Gastrocnemius medialis (tissue), 4 donors: Measurements from ENCODE around the gene BMP8A. TPM values are rescaled to one million over a fixed set of nuclear protein-coding genes. Genes with fewer than 3 reads are reported as not detected.

Source experiments
- ATAC-seq, 2 donors: fragments of 150-250 bp; one replicate each; pipeline ENCODE4 v1.9.1; 2016
- DNase-seq, 2 donors: peaks; one replicate each; pipeline ENCODE4 v3.0.0-alpha.2; 2019
- H3K27ac ChIP-seq, 4 donors: fragments of 200-600 bp; sonication (generic); 1 replicate in 1 of 4; 2 replicates in 3 of 4; pipeline ENCODE4 v1.5.1; 2016 to 2018; ENCODE audit warnings: mild to moderate bottlenecking in 2 of 4, moderate library complexity in 1 of 4
- H3K27me3 ChIP-seq, 3 donors: fragments of 200-600 bp; sonication (generic) in 2 of 3; 1 replicate in 1 of 3; 2 replicates in 2 of 3; pipeline versions ENCODE4 v1.5.1 to v1.6.0; 2016 to 2019; ENCODE audit warnings: mild to moderate bottlenecking in 1 of 3, moderate library complexity in 1 of 3
- H3K36me3 ChIP-seq, 2 donors: fragments of 200-600 bp; sonication (generic) in 1 of 2; one replicate each; pipeline ENCODE4 v1.5.1; 2017 to 2018
- H3K4me1 ChIP-seq, 2 donors: fragments of 200-600 bp; sonication (generic) in 1 of 2; one replicate each; pipeline ENCODE4 v1.5.1; 2016 to 2017; ENCODE audit warnings: mild to moderate bottlenecking in 2 of 2
- H3K4me3 ChIP-seq, 4 donors: fragments of 200-600 bp; sonication (generic) in 3 of 4; 1 replicate in 1 of 4; 2 replicates in 3 of 4; pipeline ENCODE4 v1.5.1; 2016 to 2019; ENCODE audit warnings: mild to moderate bottlenecking in 2 of 4
- H3K9me3 ChIP-seq, 3 donors: fragments of 200-600 bp; sonication (generic) in 2 of 3; 1 replicate in 1 of 3; 2 replicates in 2 of 3; pipeline ENCODE4 v1.5.1; 2016 to 2019
- POLR2A ChIP-seq, 2 donors: fragments of 450-650 bp; IDR thresholded peaks; one replicate each; pipeline ENCODE4 v1.6.1; 2017; ENCODE audit warnings: antibody characterized with exemption in 2 of 2, mild to moderate bottlenecking in 2 of 2, moderate library complexity in 2 of 2
- in situ Hi-C, 4 donors: fragments of 200-750 bp; cut with MboI; loops; one replicate each; pipeline versions ENCODE4 v1.15.0 to v1.8.0; 2017; ENCODE audit warnings: low sequenced_read_pairs in 4 of 4
- intact Hi-C: fragments of 100-400 bp; cut with DNase I; formaldehyde crosslinking; loops from one replicate; pipeline ENCODE4 v1.15.1; 2023; ENCODE audit warnings: low total_unique reads
- total RNA-seq, 4 donors: library from RNA; depleted of rRNA; stranded (reverse); fragments of >200 nt; gene quantifications; one replicate each; pipeline versions ENCODE4 v1.1.0 to v1.2.3, GENCODE V29; 2016
- TF ChIP-seq, protein P1 (sequence below), 5 experiments: fragments of 450-650 bp in 3 of 5; fragments of 200-600 bp in 2 of 5; sonication (generic) in 2 of 5; IDR thresholded peaks in 4 of 5; conservative IDR thresholded peaks in 1 of 5; 1 replicate in 4 of 5; 2 replicates in 1 of 5; pipeline ENCODE4 v1.5.1; 2016 to 2019; ENCODE audit warnings: antibody characterized with exemption in 5 of 5, mild to moderate bottlenecking in 3 of 5, moderate library complexity in 3 of 5

BMP8A gene
- total RNA-seq, 4 donors from 2014 or later = 0.31 to 1.3 TPM; not detected in 2

DNA sequence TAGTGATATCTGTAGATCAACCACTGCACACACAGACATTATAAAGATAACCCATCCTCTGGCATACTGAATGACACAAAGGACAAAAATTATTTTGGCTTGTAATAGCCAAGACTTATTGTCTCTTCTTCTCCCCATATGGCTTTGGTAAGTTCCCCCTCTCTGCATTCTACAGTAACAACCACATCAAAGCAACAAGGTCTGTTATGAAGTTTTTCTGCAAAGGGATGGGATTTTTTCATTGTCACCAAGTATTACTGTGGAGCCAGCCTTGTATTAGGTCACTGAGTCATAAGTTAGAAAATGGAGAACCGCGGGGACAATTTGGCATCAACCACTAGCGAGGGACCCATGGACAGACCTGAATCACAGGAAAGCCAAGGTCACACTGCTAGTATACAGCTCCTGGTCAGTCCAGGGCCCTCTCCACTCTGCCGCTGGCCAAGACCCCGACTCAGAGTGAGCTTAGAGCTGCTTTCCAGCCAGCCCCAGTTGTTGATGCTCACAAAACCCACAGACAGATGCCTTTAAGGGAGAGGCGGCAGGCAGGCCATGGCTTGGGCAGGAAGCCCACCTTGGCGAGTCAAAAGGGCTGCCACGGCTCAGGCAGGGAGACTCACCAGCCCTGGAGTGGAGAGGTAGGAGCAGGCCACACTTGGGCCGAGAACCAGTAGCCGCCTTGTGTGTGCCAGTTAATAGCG lies 79.2 kb downstream of the BMP8A start:
- peak overlapping the region in 3 of 4 donors; percentile 25 to 98 (median 26) for H3K27ac ChIP-seq
- peaks cover 33 to 40% of the 10 kb centered on the region in 2 donors for H3K4me1 ChIP-seq
- ATAC-seq = no peak
- no peak overlapping the region for H3K4me3 ChIP-seq
- intact Hi-C loops = no loop called here
- peaks cover 2 to 68% of the 10 kb centered on the region in 2 donors for H3K36me3 ChIP-seq
- no peaks in the 10 kb centered on the region for H3K27me3 ChIP-seq
- H3K9me3 ChIP-seq = no peaks in the 10 kb centered on the region
- in situ Hi-C loops = no loop called here
- TF ChIP-seq POLR2A (IDR thresholded peaks at IDR 0.05) = no peak
- TF ChIP-seq, protein P1, sequence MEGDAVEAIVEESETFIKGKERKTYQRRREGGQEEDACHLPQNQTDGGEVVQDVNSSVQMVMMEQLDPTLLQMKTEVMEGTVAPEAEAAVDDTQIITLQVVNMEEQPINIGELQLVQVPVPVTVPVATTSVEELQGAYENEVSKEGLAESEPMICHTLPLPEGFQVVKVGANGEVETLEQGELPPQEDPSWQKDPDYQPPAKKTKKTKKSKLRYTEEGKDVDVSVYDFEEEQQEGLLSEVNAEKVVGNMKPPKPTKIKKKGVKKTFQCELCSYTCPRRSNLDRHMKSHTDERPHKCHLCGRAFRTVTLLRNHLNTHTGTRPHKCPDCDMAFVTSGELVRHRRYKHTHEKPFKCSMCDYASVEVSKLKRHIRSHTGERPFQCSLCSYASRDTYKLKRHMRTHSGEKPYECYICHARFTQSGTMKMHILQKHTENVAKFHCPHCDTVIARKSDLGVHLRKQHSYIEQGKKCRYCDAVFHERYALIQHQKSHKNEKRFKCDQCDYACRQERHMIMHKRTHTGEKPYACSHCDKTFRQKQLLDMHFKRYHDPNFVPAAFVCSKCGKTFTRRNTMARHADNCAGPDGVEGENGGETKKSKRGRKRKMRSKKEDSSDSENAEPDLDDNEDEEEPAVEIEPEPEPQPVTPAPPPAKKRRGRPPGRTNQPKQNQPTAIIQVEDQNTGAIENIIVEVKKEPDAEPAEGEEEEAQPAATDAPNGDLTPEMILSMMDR (IDR thresholded peaks at IDR 0.05 in 4 of 5, conservative IDR thresholded peaks at IDR 0.05 in 1 of 5) = no peak
- no peak for DNase-seq

- in situ Hi-C loops = no loop called here
- peaks cover 0 to 63% of the 10 kb centered on the region in 2 donors for H3K36me3 ChIP-seq
- no peaks in the 10 kb centered on the region for H3K9me3 ChIP-seq
- H3K4me1 ChIP-seq = peaks cover 33 to 40% of the 10 kb centered on the region in 2 donors
- DNase-seq (no peak), ATAC-seq (no peak)
- H3K4me3 ChIP-seq = no peak overlapping the region
- intact Hi-C loops = no loop called here
- H3K27ac ChIP-seq = peak overlapping the region in 3 of 4 donors; percentile 25 to 98 (median 26)
- H3K27me3 ChIP-seq = no peaks in the 10 kb centered on the region
- TF ChIP-seq POLR2A (IDR thresholded peaks at IDR 0.05) = no peak
Observed at GRCh38 chr1:39571178-39571483, 79.7 kb downstream of the BMP8A start.

DNA sequence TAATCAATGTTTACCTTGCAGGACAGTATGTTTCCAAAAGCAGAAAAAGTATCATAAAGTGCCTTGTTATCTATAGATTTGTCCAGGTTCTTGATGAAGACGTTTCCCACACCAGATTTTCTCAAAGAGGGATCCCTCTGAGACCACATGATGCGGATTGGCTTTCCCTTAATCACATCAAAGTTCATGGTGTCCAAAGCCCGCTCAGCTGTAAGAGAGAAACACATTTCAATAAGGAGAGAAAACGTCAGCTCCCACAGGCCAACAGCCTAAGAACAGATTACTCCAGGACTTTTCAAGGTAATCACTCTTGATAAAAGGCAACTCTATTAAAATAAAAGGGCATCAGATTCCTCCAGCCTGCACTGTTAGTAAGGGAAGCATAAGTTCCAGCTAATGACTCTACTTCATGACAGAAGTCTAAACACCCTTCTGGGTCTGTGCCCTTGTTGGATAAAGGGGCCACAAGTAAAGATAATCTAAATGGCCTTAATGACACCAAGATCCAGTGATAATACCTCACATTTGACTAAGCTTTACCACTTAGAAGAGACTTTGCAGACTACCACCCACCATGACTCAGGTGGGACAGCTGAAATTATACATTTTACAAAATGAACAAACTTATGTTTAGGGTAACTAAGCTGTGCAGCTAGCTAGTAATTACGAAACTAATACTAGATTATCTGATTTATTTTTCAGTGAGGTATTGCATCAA lies 81.1 kb downstream of the BMP8A start:
- no peaks in the 10 kb centered on the region for H3K27me3 ChIP-seq
- TF ChIP-seq, protein P1 (IDR thresholded peaks at IDR 0.05 in 4 of 5, conservative IDR thresholded peaks at IDR 0.05 in 1 of 5) = no peak
- TF ChIP-seq POLR2A (IDR thresholded peaks at IDR 0.05) = no peak
- ATAC-seq (no peak), DNase-seq (no peak)
- peak overlapping the region in 2 of 4 donors; percentile 80 to 96 for H3K4me3 ChIP-seq
- peaks cover 33% of the 10 kb centered on the region in 2 donors for H3K4me1 ChIP-seq
- intact Hi-C loops (no loop called here), in situ Hi-C loops (no loop called here)
- peaks cover 0 to 49% of the 10 kb centered on the region in 2 donors for H3K36me3 ChIP-seq
- H3K9me3 ChIP-seq = no peaks in the 10 kb centered on the region
- H3K27ac ChIP-seq = peak overlapping the region; percentile 93 to 99 (median 96)

GRCh38 chr1:39573097-39573465 lies 81.6 kb downstream of the BMP8A start:
- in situ Hi-C loops (no loop called here), intact Hi-C loops (no loop called here)
- Histone ChIP-seq H3K9me3 (no peaks in the 10 kb centered on the region), H3K27me3 (no peaks in the 10 kb centered on the region), H3K4me1 (peaks cover 33% of the 10 kb centered on the region in 2 donors), H3K36me3 (peaks cover 0 to 44% of the 10 kb centered on the region in 2 donors), H3K4me3 (peak overlapping the region; percentile 70 to 96 (median 78)), H3K27ac (peak overlapping the region; percentile 93 to 99 (median 96))
- no peak for ATAC-seq
- no peak for DNase-seq
- TF ChIP-seq, protein P1 (IDR thresholded peaks at IDR 0.05 in 4 of 5, conservative IDR thresholded peaks at IDR 0.05 in 1 of 5) = no peak
- TF ChIP-seq POLR2A (IDR thresholded peaks at IDR 0.05) = no peak
